Measurements from ENCODE around the gene FBXL19.

The FBXL19 gene

DNA sequence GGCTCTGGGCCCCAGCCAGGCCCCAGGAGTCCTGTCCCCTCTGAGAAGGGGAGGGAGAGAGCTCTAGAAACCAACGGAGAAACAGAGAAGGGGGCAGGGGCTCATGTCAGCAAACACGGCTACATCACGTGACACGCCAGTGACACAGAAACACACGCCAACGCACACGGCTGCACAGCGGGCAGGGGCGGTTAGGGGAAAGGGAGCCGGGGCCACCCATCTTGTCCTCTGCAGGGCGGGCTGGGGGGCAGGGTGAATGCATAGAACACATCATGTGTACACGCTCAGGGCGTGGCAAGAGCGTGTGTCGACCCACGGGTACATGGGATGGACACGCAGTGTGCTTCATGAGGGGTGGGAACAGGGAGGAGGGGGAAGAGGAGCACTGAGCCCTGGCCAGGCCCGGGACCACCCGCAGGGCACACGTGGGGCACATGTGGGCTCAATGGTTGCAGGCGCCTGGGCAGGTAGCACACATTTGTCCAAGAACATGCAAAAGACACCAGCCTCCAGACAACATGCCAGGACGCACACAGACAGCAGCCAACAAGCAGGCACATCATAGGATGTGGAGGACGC lies 66.2 kb downstream of the FBXL19 start:
- H3K9me3 ChIP-seq (ENCODE audit: control insufficient read depth in 2 of 2, low read length in 2 of 2) = no peaks in the 10 kb centered on the region
- H3K27me3 ChIP-seq (ENCODE audit: control insufficient read depth in 2 of 2, insufficient read depth in 2 of 2, low read length in 2 of 2) = no peaks in the 10 kb centered on the region
- H3K4me3 ChIP-seq (ENCODE audit: low read length in 2 of 2) = no peak overlapping the region
- H3K4me1 ChIP-seq (ENCODE audit: control insufficient read depth in 2 of 2, insufficient read depth in 2 of 2, low read length in 2 of 2) = peaks cover 5 to 12% of the 10 kb centered on the region in 2 donors
- H3K27ac ChIP-seq (ENCODE audit: low read depth in 2 of 2, low read length in 2 of 2) = no peak overlapping the region
- H3K9ac ChIP-seq (ENCODE audit: low read depth in 1 of 2, low read length in 2 of 2) = no peak overlapping the region
- peaks cover 0 to 2% of the 10 kb centered on the region in 2 donors for H3K36me3 ChIP-seq (ENCODE audit: control insufficient read depth in 2 of 2, insufficient read depth in 2 of 2, low read length in 2 of 2)

DNA sequence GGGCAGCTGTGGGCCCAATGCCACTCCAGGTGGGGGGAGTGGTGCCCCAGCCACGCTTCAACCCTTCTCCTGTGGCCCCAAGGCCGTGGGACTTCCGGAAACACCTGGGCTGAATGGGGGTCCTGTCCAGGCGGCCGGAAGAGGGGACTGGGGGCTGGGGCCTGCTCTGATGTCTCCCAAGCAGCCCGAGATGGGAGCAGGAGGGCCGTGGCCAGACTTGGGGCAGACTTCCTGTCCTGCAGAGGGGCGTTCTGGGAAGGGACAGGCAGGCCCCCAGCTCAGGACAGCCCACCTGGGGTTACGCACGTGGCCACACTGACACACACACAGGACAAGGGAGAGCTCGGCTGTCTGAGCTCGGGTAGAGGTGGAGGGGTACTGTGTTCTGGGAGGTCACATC lies 66.7 kb downstream of the FBXL19 start:
- H3K9ac ChIP-seq (ENCODE audit: low read depth in 1 of 2, low read length in 2 of 2) = no peak overlapping the region
- no peak overlapping the region for H3K27ac ChIP-seq (ENCODE audit: low read depth in 2 of 2, low read length in 2 of 2)
- H3K4me1 ChIP-seq (ENCODE audit: control insufficient read depth in 2 of 2, insufficient read depth in 2 of 2, low read length in 2 of 2) = peaks cover 5 to 8% of the 10 kb centered on the region in 2 donors
- peaks cover 0 to 2% of the 10 kb centered on the region in 2 donors for H3K36me3 ChIP-seq (ENCODE audit: control insufficient read depth in 2 of 2, insufficient read depth in 2 of 2, low read length in 2 of 2)
- H3K27me3 ChIP-seq (ENCODE audit: control insufficient read depth in 2 of 2, insufficient read depth in 2 of 2, low read length in 2 of 2) = no peaks in the 10 kb centered on the region
- H3K4me3 ChIP-seq (ENCODE audit: low read length in 2 of 2) = no peak overlapping the region
- no peaks in the 10 kb centered on the region for H3K9me3 ChIP-seq (ENCODE audit: control insufficient read depth in 2 of 2, low read length in 2 of 2)

DNA sequence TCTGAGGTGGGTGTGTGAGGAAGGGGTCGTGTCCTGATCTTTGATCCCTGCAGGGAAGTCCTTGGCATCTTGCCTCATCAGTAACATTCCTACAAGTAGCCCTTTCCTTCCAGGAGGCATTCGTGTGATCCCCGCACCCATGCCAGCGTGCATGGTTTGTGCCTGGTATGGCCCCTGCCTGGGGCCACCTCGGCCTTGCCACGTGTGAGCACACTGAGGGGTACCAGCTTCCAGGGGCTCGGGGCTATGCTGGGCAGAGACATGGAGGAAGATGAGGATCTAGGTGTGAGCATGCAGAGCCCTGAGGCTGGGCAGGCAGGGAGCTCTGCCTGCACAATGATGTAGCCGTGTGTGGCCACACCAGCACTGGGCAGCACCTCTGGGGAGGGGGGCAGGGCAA lies 67.7 kb downstream of the FBXL19 start:
- no peak overlapping the region for H3K4me3 ChIP-seq (ENCODE audit: low read length in 2 of 2)
- peaks cover 0 to 2% of the 10 kb centered on the region in 2 donors for H3K36me3 ChIP-seq (ENCODE audit: control insufficient read depth in 2 of 2, insufficient read depth in 2 of 2, low read length in 2 of 2)
- H3K4me1 ChIP-seq (ENCODE audit: control insufficient read depth in 2 of 2, insufficient read depth in 2 of 2, low read length in 2 of 2) = peaks cover 0 to under 1% of the 10 kb centered on the region in 2 donors
- no peak overlapping the region for H3K27ac ChIP-seq (ENCODE audit: low read depth in 2 of 2, low read length in 2 of 2)
- no peaks in the 10 kb centered on the region for H3K9me3 ChIP-seq (ENCODE audit: control insufficient read depth in 2 of 2, low read length in 2 of 2)
- no peak overlapping the region for H3K9ac ChIP-seq (ENCODE audit: low read depth in 1 of 2, low read length in 2 of 2)
- H3K27me3 ChIP-seq (ENCODE audit: control insufficient read depth in 2 of 2, insufficient read depth in 2 of 2, low read length in 2 of 2) = no peaks in the 10 kb centered on the region

DNA sequence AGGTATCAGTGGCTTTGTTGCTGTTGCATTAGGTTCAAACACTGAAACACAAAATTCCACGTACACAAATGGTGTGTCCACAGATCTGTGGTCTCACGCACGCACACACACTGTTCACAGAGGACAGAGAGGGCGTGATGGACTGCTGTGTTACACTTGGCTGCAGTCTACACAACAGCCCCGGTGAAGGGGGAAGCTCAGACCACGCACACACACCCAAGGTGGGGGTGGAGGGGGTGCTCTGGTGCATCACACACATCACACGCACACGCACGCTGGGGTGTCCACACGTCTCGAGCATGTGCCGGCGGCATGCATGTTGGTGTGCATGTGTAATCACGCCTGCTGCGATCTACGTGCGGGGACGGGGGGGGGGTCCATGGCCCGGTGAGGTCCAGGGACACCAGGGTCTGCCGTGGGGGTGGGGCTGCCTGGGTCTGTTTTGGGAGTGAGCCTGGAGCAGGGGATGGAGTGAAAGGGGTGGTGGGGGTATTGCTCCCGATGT lies 69.0 kb downstream of the FBXL19 start:
- H3K27ac ChIP-seq (ENCODE audit: low read depth in 2 of 2, low read length in 2 of 2) = no peak overlapping the region
- H3K27me3 ChIP-seq (ENCODE audit: control insufficient read depth in 2 of 2, insufficient read depth in 2 of 2, low read length in 2 of 2) = no peaks in the 10 kb centered on the region
- H3K4me3 ChIP-seq (ENCODE audit: low read length in 2 of 2) = no peak overlapping the region
- H3K9ac ChIP-seq (ENCODE audit: low read depth in 1 of 2, low read length in 2 of 2) = no peak overlapping the region
- H3K36me3 ChIP-seq (ENCODE audit: control insufficient read depth in 2 of 2, insufficient read depth in 2 of 2, low read length in 2 of 2) = peaks cover 0 to 2% of the 10 kb centered on the region in 2 donors
- no peaks in the 10 kb centered on the region for H3K9me3 ChIP-seq (ENCODE audit: control insufficient read depth in 2 of 2, low read length in 2 of 2)
- H3K4me1 ChIP-seq (ENCODE audit: control insufficient read depth in 2 of 2, insufficient read depth in 2 of 2, low read length in 2 of 2) = peaks cover 4 to 8% of the 10 kb centered on the region in 2 donors

DNA sequence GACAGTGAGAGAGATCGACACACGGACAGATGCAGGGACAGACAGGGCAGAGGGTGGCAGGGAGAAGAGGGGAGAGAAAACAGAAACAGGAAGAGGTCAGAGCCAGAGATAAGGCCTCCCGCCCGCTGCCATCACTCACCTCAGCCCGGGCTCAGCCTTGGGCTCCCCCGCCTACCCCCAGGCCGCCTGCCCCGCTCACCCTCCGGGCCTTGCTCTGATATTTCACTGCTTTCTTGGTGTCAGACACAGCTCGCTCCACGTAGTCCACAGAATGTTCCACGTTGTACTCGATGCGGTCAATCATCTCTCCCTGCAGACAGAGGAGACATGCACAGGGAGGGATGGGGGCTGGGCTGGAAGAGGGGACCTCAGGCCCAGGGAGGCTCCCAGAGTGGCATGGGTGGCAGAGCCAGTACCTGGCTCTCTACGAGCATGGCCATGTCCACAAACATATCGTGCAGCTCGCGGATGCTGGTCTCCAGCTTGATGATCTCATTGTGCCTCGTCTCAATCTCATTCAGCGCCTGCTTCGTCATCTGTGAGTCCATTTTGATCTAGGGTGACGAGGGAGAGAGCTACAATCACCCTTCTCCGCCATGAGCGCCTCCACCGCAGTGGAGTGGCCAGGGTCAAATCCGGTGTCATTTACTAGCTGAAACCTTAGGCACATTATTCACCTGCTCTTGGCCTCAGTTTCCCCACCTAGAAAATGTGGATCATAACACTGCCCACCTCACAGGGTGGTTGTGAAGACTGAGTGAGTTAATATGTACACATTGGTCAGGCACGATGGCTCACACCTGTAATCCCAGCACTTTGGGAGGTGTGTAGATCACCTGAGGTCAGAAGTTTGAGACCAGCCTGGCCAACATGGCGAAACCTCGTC lies 69.8 kb downstream of the FBXL19 start:
- Histone ChIP-seq H3K27me3 (ENCODE audit: control insufficient read depth in 2 of 2, insufficient read depth in 2 of 2, low read length in 2 of 2) (peaks cover 0 to 4% of the 10 kb centered on the region in 2 donors), H3K4me1 (ENCODE audit: control insufficient read depth in 2 of 2, insufficient read depth in 2 of 2, low read length in 2 of 2) (peaks cover 4 to 12% of the 10 kb centered on the region in 2 donors), H3K9ac (ENCODE audit: low read depth in 1 of 2, low read length in 2 of 2) (no peak overlapping the region), H3K36me3 (ENCODE audit: control insufficient read depth in 2 of 2, insufficient read depth in 2 of 2, low read length in 2 of 2) (no peaks in the 10 kb centered on the region), H3K27ac (ENCODE audit: low read depth in 2 of 2, low read length in 2 of 2) (no peak overlapping the region), H3K9me3 (ENCODE audit: control insufficient read depth in 2 of 2, low read length in 2 of 2) (no peaks in the 10 kb centered on the region), H3K4me3 (ENCODE audit: low read length in 2 of 2) (no peak overlapping the region)

DNA sequence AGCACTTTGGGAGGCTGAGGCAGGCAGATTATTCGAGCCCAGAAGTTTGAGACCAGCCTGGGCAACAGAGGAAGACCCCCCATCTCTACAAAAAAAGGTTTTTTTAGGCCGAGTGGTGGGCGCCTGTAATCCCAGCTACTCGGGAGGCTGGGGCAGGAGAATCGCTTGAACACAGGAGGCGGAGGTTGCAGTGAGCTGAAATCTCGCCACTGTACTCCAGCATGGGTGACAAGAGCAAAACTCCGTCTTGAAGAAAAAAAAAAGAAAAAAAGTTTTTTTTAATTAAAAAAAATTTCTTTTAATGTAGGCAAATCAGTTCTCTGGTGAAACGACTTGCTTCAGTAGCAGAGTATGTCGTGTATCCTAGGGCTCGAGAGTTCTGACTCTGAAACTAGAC lies 72.6 kb downstream of the FBXL19 start:
- Histone ChIP-seq H3K27ac (ENCODE audit: low read depth in 2 of 2, low read length in 2 of 2) (peak overlapping the region; percentile 62 to 77), H3K4me1 (ENCODE audit: control insufficient read depth in 2 of 2, insufficient read depth in 2 of 2, low read length in 2 of 2) (peaks cover 4 to 12% of the 10 kb centered on the region in 2 donors), H3K27me3 (ENCODE audit: control insufficient read depth in 2 of 2, insufficient read depth in 2 of 2, low read length in 2 of 2) (peaks cover 0 to 4% of the 10 kb centered on the region in 2 donors), H3K9ac (ENCODE audit: low read depth in 1 of 2, low read length in 2 of 2) (peak overlapping the region in 1 of 2 donors; percentile 65), H3K4me3 (ENCODE audit: low read length in 2 of 2) (peak overlapping the region; percentile 65 to 75), H3K36me3 (ENCODE audit: control insufficient read depth in 2 of 2, insufficient read depth in 2 of 2, low read length in 2 of 2) (no peaks in the 10 kb centered on the region), H3K9me3 (ENCODE audit: control insufficient read depth in 2 of 2, low read length in 2 of 2) (no peaks in the 10 kb centered on the region)

DNA sequence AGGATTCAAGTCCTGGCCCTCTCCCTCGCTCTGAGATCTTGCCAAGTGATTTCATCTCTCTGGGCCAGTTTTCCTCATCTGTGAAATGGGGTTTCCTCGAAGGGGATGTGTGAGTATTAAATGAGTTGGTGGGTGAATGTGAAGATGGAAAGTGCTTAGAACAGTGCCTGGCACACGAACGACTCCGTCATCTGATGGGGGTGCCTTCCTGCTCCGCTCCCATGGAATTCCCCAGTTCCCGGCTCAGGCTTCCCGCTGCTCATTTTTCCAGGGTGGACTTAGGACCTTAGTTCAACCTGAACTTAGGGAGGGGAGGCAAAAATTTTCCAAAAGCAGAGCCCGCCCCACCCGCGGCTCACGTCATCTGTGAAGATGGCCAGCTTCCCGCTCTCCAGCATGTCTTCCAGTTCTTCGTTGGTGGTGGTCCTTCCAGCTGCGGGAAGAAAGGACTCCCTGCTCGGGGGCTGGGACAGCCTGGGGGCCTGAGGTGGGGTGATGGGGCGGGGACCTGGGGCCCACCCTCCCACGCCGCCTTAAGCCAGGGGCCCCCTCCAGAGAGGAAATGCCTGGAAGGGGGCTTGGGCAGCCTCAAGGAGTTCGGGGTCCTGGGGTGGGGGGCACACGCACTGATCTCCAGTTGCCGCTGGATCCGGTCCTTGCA lies 73.1 kb downstream of the FBXL19 start:
- Histone ChIP-seq H3K9ac (ENCODE audit: low read depth in 1 of 2, low read length in 2 of 2) (peak overlapping the region; percentile 65 to 68), H3K9me3 (ENCODE audit: control insufficient read depth in 2 of 2, low read length in 2 of 2) (no peaks in the 10 kb centered on the region), H3K4me1 (ENCODE audit: control insufficient read depth in 2 of 2, insufficient read depth in 2 of 2, low read length in 2 of 2) (peaks cover 4 to 12% of the 10 kb centered on the region in 2 donors), H3K27me3 (ENCODE audit: control insufficient read depth in 2 of 2, insufficient read depth in 2 of 2, low read length in 2 of 2) (peaks cover 0 to 4% of the 10 kb centered on the region in 2 donors), H3K36me3 (ENCODE audit: control insufficient read depth in 2 of 2, insufficient read depth in 2 of 2, low read length in 2 of 2) (no peaks in the 10 kb centered on the region), H3K4me3 (ENCODE audit: low read length in 2 of 2) (peak overlapping the region; percentile 75 to 77), H3K27ac (ENCODE audit: low read depth in 2 of 2, low read length in 2 of 2) (peak overlapping the region; percentile 62 to 77)

DNA sequence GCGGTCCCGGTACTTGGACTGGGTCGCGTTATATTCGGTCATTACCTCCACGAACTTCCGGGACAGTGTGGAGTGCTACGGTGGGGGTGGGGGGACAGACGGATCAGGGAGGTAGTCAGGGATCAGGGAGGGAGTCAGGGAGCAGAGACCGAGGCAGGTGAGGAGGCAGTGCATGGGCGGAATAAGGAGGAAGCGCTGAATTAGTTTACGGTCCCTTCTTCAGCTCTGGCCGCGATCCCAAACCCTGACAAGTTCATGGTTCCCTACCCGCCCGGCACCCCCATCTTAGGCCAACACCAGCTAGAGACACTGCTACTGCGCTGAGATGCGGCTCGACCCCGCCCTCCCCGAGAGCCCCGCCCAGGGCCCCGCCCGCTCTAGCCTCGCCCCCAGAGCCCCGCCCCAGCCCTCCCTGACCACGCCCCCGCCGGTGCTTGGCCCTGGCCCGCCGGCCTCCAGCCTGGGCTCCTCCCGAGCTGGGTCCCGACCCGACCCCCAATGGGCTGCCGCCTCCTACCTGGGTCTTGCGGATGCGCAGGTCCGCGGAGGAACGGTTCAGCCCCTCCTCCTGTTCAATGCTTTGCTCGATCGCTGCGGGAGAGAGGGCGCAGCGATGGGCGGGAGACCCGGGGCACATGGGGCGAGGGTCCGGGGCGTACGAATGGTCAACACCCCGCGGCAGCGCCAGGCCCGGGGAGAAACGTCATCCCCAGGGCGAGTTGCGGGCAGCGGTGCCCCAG lies 73.8 kb downstream of the FBXL19 start:
- Histone ChIP-seq H3K27me3 (ENCODE audit: control insufficient read depth in 2 of 2, insufficient read depth in 2 of 2, low read length in 2 of 2) (peaks cover 0 to 4% of the 10 kb centered on the region in 2 donors), H3K4me1 (ENCODE audit: control insufficient read depth in 2 of 2, insufficient read depth in 2 of 2, low read length in 2 of 2) (peaks cover 4 to 12% of the 10 kb centered on the region in 2 donors), H3K27ac (ENCODE audit: low read depth in 2 of 2, low read length in 2 of 2) (peak overlapping the region; percentile 62 to 77), H3K9ac (ENCODE audit: low read depth in 1 of 2, low read length in 2 of 2) (peak overlapping the region; percentile 65 to 68), H3K9me3 (ENCODE audit: control insufficient read depth in 2 of 2, low read length in 2 of 2) (no peaks in the 10 kb centered on the region), H3K36me3 (ENCODE audit: control insufficient read depth in 2 of 2, insufficient read depth in 2 of 2, low read length in 2 of 2) (no peaks in the 10 kb centered on the region), H3K4me3 (ENCODE audit: low read length in 2 of 2) (peak overlapping the region; percentile 75 to 77)

DNA sequence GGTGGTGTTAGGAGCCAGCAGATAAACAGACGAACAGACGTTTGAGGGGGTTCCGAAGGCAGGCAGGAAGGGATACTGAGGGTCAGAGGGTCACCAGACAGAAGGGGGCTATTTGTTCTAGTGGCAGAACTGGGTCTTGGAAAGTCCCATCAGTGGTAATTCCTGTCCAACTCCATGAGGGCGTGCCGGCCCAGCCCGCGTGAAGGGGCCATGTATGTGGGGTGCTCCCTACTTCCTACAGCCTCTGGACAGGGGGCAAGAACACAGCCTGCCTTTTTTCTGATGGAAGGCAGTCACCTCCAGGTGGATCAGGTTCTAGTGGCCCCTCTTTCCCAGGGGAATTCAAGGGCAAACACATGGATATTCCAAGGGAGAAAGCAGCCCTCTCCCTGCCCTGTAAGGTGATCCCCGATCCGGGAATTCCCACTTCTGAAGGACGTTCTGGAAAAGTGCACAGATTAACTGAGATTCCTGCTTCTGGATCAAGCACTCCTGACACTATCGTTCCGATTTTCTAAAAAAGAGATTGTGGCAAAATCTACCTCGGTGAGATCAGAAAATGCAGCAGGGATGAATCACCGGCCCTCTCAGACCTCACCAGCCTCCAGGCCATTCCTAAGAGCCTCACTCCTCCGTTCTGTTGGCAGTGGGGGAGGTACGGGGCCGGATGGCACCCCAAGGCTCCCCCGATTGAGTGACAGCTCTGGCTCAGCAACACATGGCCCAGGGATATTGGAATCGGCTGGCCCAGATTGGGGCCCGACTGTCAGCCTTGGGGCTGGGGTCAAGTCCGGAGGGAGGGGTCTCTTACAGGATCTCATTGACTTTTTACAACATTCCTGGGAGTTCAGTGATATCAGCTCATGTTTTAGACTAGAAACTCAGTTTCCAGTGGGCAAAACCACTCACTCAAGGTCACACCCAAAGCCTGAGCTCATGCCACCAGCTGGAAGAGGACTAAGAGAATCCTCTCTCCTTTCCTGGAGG lies 74.6 kb downstream of the FBXL19 start:
- peak overlapping the region in 1 of 2 donors; percentile 59 for H3K4me3 ChIP-seq (ENCODE audit: low read length in 2 of 2)
- peaks cover 0 to 4% of the 10 kb centered on the region in 2 donors for H3K27me3 ChIP-seq (ENCODE audit: control insufficient read depth in 2 of 2, insufficient read depth in 2 of 2, low read length in 2 of 2)
- H3K9ac ChIP-seq (ENCODE audit: low read depth in 1 of 2, low read length in 2 of 2) = peak overlapping the region; percentile 13 to 47
- H3K9me3 ChIP-seq (ENCODE audit: control insufficient read depth in 2 of 2, low read length in 2 of 2) = no peaks in the 10 kb centered on the region
- no peaks in the 10 kb centered on the region for H3K36me3 ChIP-seq (ENCODE audit: control insufficient read depth in 2 of 2, insufficient read depth in 2 of 2, low read length in 2 of 2)
- peak overlapping the region in 1 of 2 donors; percentile 23 for H3K27ac ChIP-seq (ENCODE audit: low read depth in 2 of 2, low read length in 2 of 2)
- H3K4me1 ChIP-seq (ENCODE audit: control insufficient read depth in 2 of 2, insufficient read depth in 2 of 2, low read length in 2 of 2) = peaks cover 4 to 12% of the 10 kb centered on the region in 2 donors

Data from mucosa of rectum (tissue), 2 donors.